SHP77 treated with DMSO at 0.1 percent for 48 hours (cell line): Measurements from ENCODE around the gene IFI44.

Source experiments
- DNase-seq: peaks from one replicate; lab custom pipeline; 2025; lab: John Stamatoyannopoulos, UW

The IFI44 gene

GRCh38 chr1:78652019-78652560 is 2.5 kb downstream of the IFI44 start:
- no peak for DNase-seq

GRCh38 chr1:78658901-78659300 is 9.3 kb downstream of the IFI44 start:
- DNase-seq, result no peak

GRCh38 chr1:78663923-78664322 is 14.3 kb downstream of the IFI44 start:
- no peak for DNase-seq

GRCh38 chr1:78664763-78665162 is 15.1 kb downstream of the IFI44 start:
- no peak for DNase-seq

- DNase-seq, result no peak
Observed at GRCh38 chr1:78665809-78666208, 16.2 kb downstream of the IFI44 start.

GRCh38 chr1:78667939-78668338 is 18.3 kb downstream of the IFI44 start:
- DNase-seq, result no peak

- no peak for DNase-seq
Observed at GRCh38 chr1:78668427-78668826, 18.8 kb downstream of the IFI44 start.

GRCh38 chr1:78672428-78672827 is 22.8 kb downstream of the IFI44 start:
- DNase-seq, result no peak

GRCh38 chr1:78673120-78673519 is 23.5 kb downstream of the IFI44 start:
- DNase-seq, result no peak

- DNase-seq, result peak; percentile 4
Observed at GRCh38 chr1:78676347-78676982, 26.8 kb downstream of the IFI44 start.

GRCh38 chr1:78676993-78677392 is 27.4 kb downstream of the IFI44 start:
- DNase-seq, result no peak

- no peak for DNase-seq
Observed at GRCh38 chr1:78677788-78678187, 28.2 kb downstream of the IFI44 start.

- no peak for DNase-seq
Observed at GRCh38 chr1:78678324-78678723, 28.7 kb downstream of the IFI44 start.

GRCh38 chr1:78681265-78681664 is 31.6 kb downstream of the IFI44 start:
- no peak for DNase-seq

- DNase-seq, result no peak
Observed at GRCh38 chr1:78682496-78682895, 32.9 kb downstream of the IFI44 start.

- no peak for DNase-seq
Observed at GRCh38 chr1:78683079-78683478, 33.4 kb downstream of the IFI44 start.

- DNase-seq, result no peak
Observed at GRCh38 chr1:78687315-78687714, 37.7 kb downstream of the IFI44 start.

GRCh38 chr1:78687914-78688313 is 38.3 kb downstream of the IFI44 start:
- DNase-seq, result no peak

- no peak for DNase-seq
Observed at GRCh38 chr1:78688697-78689096, 39.1 kb downstream of the IFI44 start.

GRCh38 chr1:78690516-78690915 is 40.9 kb downstream of the IFI44 start:
- no peak for DNase-seq

GRCh38 chr1:78691995-78692747 is 42.5 kb downstream of the IFI44 start:
- DNase-seq, result no peak

GRCh38 chr1:78699813-78700212 is 50.2 kb downstream of the IFI44 start:
- no peak for DNase-seq

- DNase-seq, result no peak
Observed at GRCh38 chr1:78702426-78702825, 52.8 kb downstream of the IFI44 start.

GRCh38 chr1:78703806-78704205 is 54.2 kb downstream of the IFI44 start:
- no peak for DNase-seq
